A204.1 (cell line): ENCODE data around the gene SLC35A4.
"Not testable (repeated sequence)": the region's sequence is repeated elsewhere in the genome, so short reads cannot be mapped to it uniquely, and the experiment has no call there.

Experiments used
- FAIRE-seq: peaks from 2 replicates; lab custom pipeline; 2012; peaks lifted over from hg19 to GRCh38; lab: Jason Lieb, UNC

SLC35A4 gene

GRCh38 chr5:140591747-140592372 is 27.2 kb downstream of the SLC35A4 start:
- no peak for FAIRE-seq

- FAIRE-seq: not testable (repeated sequence)
Measured at GRCh38 chr5:140593070-140593469, 28.4 kb downstream of the SLC35A4 start.

GRCh38 chr5:140594169-140594568 is 29.5 kb downstream of the SLC35A4 start:
- no peak for FAIRE-seq

GRCh38 chr5:140595538-140596300 is 31.1 kb downstream of the SLC35A4 start:
- no peak for FAIRE-seq

- FAIRE-seq: no peak
Measured at GRCh38 chr5:140596321-140596741, 31.7 kb downstream of the SLC35A4 start.

- FAIRE-seq: no peak
Measured at GRCh38 chr5:140598836-140599235, 34.2 kb downstream of the SLC35A4 start.

- FAIRE-seq: no peak
Measured at GRCh38 chr5:140600096-140600495, 35.5 kb downstream of the SLC35A4 start.

- FAIRE-seq: no peak
Measured at GRCh38 chr5:140602147-140602546, 37.5 kb downstream of the SLC35A4 start.

- not testable (repeated sequence) for FAIRE-seq
Measured at GRCh38 chr5:140603446-140603698, 38.7 kb downstream of the SLC35A4 start.

- no peak for FAIRE-seq
Measured at GRCh38 chr5:140603734-140604133, 39.1 kb downstream of the SLC35A4 start.

- no peak for FAIRE-seq
Measured at GRCh38 chr5:140605879-140606278, 41.3 kb downstream of the SLC35A4 start.

GRCh38 chr5:140607031-140607430 is 42.4 kb downstream of the SLC35A4 start:
- FAIRE-seq: no peak

GRCh38 chr5:140608722-140609121 is 44.1 kb downstream of the SLC35A4 start:
- no peak for FAIRE-seq

GRCh38 chr5:140609126-140609525 is 44.5 kb downstream of the SLC35A4 start:
- no peak for FAIRE-seq

- no peak for FAIRE-seq
Measured at GRCh38 chr5:140611020-140611521, 46.4 kb downstream of the SLC35A4 start.
